ENCODE data around the gene ARHGAP42.

Gene ARHGAP42

DNA sequence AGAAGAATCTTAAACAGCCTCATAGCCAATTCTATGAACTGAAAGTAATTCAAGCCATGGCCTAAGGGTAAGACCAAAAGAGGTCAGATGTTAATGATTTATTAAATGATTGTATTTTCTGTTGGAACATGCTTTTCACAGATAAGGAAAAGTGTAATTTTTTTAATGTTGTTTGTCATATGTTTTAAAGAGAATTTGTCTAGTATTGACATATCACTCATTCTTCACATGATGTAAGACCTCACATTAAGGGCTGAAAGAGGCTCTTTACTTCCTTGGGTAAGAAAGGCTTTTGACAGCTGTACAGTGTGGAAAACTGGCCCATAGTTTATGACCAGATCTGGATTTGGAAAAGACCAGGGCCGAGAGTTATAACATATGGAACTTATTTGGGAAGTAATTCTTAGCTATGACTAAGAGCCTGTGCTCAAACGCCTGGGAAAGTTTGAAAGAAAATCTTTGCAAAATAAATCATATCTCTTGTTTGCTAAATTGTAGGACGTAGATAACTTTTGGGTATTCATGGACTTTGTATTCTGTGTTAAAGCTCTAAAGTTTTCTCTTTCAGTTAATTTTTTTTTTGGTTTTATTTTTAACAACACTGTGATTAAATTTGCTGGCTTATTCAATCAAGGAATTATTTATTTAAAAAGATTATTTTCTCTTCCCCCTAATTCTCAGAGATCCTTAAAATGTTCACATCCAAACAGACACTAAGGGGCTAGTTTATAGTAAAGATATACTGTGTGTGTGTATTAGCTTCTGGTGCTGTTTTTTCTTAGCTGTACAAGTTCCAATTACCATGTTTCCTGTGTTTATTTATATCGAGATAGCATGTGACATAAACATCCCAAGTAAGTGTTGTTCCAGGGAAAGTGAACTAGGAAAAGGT is 162.2 kb downstream of the ARHGAP42 start:
- DNase-seq: no peak

DNA sequence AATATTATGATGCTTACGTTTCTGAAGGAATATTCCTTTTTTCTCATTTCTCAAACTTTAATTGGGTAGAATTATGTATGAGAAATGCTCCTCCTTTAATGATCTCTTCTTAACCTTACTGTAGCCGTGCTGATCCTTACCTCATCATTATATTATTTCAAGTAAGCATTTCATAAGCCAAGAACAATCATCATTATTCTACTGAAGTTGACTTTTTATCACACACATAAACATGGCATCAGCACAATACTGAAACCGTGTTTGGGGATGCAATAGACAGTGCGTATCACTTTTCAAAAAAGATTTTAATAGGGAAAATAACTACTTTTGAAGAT is 162.8 kb downstream of the ARHGAP42 start:
- DNase-seq: no peak

DNA sequence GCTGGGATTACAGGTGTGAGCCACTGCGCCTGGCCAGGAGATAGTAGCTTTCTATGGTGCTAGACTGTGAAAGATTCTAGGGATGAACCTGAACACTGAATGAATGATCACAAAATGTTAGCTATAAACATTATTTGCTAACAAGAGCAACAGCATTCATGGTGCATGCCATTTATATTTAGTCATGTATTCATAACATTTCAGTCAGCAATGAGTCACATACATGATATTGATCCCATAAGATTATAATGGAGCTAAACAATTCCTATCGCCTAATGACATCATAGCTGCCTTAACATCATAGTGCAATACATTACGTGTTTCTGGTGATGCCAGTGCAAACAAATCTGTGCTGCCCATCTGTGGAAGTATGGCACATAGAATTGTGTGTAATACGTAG is 164.1 kb downstream of the ARHGAP42 start:
- no peak for DNase-seq

DNA sequence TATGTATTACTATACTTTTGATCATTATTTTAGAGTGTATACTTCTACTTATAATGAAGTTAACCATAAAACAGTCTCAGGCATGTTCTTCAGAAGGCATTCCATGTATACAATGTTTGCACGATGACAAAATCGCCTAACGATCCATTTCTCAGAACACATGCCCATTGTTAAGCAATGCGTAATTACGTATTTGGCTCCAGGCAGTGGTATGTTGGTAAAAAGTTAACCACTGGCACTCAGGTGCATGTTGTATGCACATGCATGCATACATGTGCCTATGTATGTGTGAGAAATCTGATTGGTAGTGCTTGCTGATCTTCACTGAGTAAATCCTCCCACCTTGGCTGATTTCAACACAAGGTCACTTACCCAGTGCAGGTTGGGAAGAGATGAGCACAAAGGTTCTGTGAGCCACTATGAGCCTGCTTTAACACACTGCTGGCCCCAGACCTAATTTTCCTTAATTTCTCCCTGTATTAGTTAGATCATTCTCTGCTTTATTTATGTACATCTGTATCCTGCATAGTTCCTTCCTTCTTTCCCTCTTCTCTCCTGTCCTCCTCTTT is 164.6 kb downstream of the ARHGAP42 start:
- no peak for DNase-seq

DNA sequence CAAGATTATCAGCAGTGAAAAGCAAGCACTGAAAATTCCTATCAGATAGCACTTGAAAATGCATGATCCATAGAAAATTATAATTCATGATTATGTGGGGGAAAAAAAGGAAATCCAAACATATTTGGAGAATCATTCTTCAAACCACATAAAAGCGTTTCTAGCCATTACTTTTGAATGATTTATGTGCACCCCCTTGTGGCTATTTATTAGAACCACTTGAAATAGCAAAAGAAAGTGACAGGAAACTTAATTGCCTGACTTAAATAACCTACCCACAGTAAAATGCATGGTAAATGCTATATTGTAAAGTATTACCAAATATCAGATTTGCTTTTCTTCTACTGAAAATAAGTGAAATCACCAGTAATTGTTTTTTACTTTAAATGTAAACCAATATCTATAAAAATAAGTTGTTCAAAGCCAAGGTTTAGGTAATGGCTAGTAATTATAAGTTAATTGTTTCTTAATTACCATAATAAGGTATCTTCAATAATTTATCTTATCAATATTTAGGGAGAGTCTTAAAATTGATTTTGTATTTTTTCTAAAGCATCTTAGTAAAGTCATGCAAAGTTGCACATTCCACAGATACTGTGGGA is 168.5 kb downstream of the ARHGAP42 start:
- no peak for DNase-seq

DNA sequence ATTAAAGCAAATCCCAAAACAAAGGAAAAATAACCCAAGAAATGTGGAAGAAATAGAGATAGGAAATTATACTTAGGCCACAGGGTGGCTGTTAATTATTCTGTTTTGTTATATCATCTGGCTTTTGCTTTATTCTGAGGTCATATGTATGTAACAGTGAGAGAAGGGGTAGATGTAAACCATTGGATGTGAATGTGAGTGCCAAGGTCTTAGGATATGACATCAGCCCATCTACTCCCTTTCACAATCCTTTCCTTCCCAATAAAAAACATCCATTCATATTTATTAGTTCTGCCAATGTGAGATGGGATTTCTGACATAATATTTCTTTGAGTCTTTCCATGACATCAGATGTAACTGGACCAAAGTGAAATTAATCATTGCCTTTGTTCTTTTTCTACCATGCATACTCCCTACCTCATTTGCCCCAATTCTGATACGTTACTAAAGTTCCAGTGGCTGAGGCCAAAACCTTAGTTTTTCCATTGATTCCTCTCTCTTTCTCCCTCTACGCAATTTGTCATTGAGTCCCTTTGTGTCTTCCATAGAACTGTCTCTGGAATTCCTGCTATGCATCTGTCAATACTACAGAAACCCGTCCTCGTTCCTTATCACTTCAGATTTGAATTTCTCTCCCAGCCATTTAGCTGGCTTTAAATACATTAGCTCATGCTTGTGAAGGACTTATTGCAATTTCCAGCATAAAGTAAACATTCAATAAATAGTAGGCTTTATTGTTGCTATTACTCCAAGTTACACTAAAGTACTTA is 170.3 kb downstream of the ARHGAP42 start:
- DNase-seq: no peak

DNA sequence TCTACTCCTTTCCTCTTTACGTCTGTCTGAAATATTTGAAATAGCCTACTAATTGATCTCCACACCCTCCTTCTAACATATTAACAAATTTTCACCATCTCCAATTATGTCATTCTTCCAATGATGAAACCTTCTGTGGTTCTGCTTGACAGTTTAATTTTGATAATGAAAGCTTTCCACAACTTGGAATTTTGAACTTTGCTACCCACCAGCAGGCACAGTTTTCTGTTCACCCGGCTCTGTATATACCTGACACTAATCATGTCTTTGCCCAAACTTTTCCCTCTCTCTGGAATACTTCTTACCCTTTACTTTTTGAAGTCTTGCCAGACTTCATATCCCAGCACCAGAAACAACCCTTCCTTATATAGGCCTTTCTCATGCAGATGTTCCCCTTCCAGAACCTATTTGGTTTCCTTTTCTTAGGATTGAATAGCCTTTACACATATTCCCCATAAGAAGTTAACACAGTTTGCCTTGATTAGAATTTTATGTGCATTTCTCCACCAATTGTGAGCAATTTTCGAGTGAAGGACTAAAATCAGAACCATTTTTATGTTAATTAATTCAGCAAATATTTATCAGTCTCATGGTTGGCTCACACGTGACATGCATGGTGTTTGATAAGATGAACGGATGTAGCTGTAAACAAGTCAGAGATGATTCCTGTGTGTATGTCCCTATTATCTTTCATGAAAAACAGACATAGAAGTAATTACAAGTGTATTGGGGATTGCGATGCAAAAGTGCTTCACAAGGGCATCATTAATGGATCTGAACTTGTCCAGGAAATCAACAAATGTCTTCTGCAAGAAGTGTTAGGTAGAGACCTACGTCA is 173.4 kb downstream of the ARHGAP42 start:
- no peak for DNase-seq

DNA sequence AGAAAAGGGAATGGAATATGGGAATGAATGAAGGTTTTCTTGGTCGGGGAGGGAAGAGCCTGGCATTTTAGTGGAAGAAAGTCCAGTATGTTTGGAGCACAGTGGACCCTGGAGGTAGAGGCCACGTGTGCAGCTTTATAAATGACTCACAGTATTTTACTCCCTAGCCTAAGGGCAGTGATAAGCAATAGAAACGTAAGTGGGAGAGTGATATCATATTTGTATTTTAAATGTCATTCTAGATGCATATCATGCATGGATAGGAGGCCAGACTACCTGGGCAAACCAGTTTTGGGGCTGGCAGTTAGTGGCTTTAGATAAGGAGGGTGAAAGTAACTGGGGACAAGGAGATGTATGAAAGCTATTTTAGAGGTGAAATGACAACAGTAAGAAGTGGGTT is 174.1 kb downstream of the ARHGAP42 start:
- DNase-seq: no peak

DNA sequence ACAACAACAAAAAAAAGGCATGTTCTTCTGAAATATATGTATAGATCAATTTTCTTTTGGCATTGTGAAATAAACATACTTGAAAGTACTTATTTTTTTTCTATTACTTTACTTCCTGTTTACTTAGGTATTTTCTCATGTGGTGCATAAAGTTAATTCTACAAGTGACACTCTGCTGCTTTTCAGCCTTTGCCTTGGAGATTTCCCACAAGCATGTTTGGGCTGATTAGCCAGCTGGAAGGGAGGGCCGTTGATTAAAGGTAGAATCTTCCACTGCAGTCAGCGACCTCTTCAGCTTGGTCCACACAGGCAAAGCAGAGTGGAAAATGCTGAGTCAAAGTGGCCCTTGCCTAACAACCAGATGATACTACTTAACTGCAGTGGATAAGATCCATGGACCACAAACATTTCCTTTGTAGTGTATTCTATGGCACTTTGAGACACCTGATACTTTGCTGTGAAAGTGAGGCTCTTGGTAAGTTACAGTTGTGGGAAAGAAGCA is 176.0 kb downstream of the ARHGAP42 start:
- no peak for DNase-seq

DNA sequence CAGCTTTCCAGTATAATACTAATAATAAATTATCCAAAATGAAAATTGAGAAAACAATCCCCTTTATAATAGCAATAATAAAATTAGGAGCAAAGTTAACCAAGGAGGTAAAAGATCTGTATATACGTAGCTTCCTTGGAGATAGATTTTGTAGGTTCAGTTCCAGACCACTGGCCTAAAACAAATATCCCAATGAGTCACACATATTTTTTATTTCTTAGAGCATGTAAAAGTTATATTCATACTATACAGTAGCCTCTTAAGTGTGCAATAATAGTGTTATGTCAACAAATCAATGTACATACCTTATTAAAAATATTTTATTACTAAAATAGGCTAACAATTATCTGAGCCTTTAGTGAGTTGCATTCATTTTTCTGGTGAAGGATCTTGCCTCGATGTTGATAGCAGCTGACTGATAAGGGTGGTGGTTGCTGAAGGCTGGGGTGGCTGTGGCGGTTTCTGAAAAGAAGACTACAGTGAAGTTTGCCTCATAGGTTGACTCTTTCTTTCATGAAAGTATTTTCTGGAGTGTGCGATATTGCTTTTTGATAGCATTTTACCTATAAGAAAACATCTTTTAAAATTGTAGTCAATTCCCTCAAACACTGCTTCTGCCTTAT is 178.5 kb downstream of the ARHGAP42 start:
- DNase-seq: no peak

DNA sequence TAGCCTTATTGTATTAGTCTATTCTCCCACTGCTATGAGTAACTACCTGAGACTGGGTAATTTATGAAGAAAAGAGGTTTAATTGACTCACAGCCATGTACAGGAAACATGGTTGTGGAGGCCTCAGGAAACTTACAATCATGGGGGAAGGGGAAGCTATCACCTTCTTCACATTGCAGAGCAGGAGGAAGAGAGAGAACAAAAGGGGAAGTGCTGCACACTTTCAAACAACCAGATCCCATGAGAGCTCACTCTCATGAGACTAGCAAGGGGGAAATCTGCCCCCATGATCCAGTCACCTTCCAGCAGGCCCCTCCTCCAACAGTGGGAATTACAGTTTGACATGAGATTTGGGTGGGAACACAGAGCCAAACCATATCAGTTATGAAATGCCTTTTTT is 179.4 kb downstream of the ARHGAP42 start:
- no peak for DNase-seq

DNA sequence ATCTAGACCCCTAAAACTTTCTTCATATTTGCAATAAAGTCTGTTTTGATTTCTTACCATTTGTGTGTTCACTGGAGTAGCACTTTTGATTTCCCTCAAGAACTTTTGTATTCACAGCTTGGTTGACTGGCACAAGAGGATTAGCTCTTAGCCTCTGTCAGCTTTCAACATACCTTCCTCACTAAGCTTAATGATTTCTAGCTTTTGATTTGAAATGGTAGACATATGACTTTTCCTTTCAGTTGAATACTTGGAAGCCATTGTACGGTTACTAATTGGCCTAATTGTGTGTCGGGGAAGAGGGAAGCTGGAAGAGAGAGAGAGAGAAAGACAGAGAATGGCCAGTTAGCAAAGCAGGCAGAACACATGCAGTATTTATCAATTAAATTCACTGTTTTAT is 180.5 kb downstream of the ARHGAP42 start:
- no peak for DNase-seq

DNA sequence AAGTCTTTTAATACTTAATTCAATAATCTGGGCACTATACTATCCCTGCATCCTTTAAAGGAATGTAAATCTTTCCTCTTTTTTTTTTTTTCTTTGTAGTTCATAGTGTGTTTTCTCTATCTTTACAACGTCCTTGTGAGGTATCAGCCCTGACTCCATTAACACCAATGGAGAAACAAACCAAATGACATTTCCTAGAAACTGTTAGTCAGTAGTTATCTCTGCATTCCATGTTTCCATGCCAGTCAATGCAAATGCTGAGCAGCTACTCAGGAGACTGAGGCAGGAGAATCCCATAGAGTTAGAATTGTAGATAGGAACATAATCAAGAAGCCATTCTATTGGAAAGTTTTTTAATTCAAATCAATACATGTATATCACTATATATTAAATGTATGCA is 182.2 kb downstream of the ARHGAP42 start:
- DNase-seq: no peak

DNA sequence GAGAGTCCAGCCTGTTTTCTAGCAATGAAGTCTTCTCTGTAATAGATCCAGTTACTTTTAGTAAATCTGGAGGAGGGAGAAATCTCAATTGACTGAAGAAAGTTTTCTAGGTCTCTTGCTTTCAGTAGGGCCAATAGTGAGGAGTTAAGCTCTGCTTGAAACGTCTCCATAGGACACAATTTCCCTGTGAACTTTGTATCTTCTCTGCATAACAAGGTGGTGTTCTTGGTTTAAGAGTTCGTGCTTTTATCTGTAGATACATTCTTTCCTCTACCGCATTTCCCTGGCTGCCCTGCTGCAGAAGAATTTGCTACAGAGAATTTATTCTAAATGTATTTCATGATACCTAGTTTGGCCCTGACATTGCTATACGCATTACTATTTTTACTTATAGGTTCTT is 183.1 kb downstream of the ARHGAP42 start:
- no peak for DNase-seq

DNA sequence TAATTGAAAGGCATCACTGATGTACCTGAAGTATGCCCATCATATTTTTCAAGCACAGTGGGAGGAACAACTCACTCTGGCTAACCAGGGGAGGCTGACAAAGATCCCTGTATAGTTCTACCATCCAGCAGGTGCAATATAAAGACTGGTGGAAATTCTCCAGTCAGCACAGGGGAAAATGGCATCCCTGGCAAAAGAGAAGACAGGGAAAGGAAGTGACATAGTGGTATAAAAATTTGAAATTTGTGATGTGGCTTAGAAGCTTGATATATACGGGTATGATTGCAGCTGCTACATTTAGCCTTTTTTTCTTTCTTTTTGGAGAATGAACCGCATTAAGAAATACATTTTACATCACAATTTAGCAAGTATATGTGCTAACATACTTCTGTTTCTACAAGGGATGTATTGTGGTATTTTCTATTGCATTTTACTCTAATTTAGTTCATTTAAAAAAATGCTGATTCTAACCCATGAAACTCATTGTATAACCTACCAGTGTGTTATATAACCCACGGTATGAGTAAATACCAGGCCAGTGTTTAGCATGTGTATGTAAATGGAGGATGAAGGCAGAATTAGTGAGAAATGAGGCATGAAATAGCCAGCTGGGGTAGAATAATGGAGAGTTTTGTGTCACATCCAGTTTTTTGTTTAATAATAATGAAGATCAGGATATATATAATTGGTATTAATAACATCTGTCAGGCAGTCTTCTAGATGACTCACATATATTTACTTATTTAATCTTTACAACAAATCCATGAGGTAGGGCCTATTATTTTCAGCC is 186.1 kb downstream of the ARHGAP42 start:
- no peak for DNase-seq

DNA sequence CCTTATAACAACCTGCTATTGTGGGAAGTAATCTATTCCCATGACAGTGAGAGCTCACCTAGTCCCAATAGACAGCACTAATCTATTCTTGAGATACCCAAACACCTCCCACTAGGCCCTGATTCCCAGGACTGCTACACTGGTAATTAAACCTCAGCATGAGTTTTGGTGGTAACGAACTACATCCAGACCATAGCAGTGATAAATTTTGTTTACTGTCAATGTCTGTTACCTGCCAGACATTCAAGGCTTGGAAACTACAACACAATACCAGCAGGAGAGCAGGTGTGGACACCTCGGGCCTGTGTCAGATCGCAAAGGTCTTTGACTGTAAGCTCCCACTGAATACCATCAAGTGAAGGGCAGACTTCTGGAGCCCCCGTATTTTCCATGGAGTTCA is 187.1 kb downstream of the ARHGAP42 start:
- no peak for DNase-seq

DNA sequence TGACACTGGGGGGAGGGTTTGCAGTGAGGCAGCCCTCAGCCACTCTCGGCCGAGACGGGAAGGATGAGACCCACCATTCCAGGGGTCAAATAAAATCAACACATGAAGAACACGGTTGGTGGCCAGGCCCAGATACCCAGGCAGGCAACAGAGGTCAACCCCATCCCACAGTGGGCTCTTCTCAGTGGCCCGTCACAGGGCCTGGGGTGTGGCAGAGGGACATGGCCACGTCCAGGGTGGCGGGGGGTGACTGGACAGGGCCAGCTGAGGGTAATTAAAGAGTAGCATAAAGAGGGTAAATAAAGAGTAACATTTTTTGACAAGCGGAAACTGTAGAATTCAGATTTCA is 188.4 kb downstream of the ARHGAP42 start:
- DNase-seq: no peak

DNA sequence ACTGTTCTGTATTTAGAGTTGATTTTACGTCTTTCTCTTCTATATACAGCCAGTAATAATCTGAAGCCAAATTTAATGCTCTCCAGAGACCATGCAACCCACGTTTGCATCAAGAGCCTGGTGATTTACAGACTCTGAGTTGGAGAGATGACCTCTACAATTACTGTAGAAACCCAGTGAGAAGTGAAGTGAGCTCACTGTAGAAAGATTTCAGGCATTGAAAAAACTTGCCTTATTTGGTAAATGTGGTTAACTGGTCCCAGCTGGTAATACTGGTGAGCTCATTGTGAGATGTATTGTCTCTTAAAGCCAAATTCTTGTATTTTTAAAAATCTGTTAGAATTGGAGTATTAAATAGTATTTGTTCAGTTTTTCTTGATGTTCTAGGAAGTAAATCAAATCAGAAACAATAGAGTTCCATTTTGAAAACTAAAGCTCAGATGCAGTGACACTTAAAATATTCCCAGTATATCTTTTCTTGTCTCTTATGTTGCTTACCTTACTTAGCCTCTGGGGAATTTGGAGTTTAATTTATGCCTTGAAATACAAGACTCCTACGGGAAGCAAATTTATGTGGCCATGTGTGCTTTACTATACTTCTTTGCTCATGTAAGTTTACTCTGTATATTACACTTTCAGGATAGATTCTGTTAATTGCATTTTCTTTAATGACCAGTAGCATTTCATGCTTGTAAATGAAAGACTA is 189.9 kb downstream of the ARHGAP42 start:
- no peak for DNase-seq

DNA sequence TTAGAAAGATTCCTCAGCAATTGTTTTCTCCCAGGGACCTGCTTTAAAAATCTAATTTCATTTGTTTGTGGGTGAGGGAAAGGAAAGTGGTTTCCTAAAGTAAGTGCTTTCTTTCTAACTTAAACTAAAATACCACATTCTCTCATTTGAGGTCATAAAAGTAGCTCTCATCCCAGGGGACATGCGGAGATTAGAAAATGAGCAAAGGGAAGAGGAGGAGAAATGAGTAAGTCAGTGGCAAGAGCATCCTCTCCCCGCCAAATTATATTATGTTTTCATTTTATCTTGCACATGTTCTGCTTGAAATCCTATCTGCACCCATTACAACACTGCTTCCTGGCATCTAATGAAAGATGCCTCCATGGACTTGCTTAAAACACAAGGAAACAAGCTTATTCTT is 191.4 kb downstream of the ARHGAP42 start:
- no peak for DNase-seq

DNA sequence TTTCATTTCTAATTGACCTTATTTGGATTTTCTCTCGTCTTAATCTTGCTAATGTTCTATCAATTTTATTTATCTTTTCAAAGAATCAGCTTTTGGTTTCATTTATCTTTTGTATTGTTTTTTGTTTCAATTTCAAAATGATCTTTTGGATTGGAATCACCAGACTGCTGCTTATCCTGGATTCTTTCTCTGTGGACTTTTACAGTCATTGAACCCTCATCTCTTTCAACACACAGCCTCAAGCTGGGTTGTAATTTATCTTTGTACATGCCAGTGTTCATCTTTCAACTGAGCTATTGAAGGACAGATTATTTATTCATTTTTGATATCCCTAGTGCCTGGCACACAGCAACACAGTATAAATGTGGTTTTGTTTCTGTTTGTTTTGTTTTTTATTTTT is 195.9 kb downstream of the ARHGAP42 start:
- DNase-seq: no peak

DNA sequence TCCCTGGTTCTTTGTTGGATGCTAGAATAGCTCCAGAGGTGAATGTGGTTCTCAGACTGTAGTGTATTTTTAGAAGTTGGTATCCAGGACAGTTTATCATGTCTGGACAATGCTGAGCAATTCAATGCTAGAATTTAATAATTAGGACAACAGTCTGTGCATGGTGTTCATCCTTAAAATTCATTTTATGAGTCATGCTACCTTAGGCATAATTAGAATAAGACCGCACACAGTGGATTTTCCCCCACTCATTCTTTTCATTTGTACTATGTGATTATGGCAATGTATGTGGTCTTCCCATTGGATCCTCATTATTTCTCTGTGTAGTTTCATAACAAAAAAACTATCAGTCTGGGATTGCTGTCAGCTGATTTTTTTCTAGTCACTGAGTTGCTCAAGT is 196.7 kb downstream of the ARHGAP42 start:
- DNase-seq: no peak

Measured in activated effector memory CD4-positive, alpha-beta T cell treated with anti-CD3 and anti-CD28 coated beads, Interleukin-2, amount 50 U/mL, for 16 hours (primary cell).